ENCODE data around the gene CMC2.
A peak's percentile ranks its signal among the peaks of the same experiment; 100 is the strongest.

Gene CMC2

GRCh38 chr16:80984124-80984892 is 22.4 kb downstream of the CMC2 start:
- Histone ChIP-seq H3K4me3 (ENCODE audit: low read depth, low read length) (no peak overlapping the region), H3K36me3 (ENCODE audit: control insufficient read depth in 2 of 2, insufficient read depth in 1 of 2, low read length in 2 of 2) (peaks cover 6 to 8% of the 10 kb centered on the region in 2 experiments; a peak in 2 of 3 replicates), H3K27ac (ENCODE audit: extremely low read depth, low read depth, low read length) (no peak overlapping the region), H3K9me3 (ENCODE audit: control insufficient read depth, insufficient read depth, low read depth, low read length) (no peaks in the 10 kb centered on the region), H3K4me1 (ENCODE audit: control insufficient read depth, insufficient read depth, low read length) (peaks cover 23% of the 10 kb centered on the region)
- ChIA-PET POLR2A (no interaction called here), CTCF (interaction anchor here (2.4 kb wide), 1 partner anchor 10 kb away, joined by 8 read pairs; no protein-coding TSS in a partner anchor)
- TF ChIP-seq SP7 (tag by site-specific recombination; IDR thresholded peaks at IDR 0.05) (peak; percentile 95), ZNF830 (tag by site-specific recombination; IDR thresholded peaks at IDR 0.05; ENCODE audit: low read depth) (no peak), ZNF76 (tag by site-specific recombination; IDR thresholded peaks at IDR 0.05; ENCODE audit: borderline replicate concordance, low read depth) (no peak), OSR2 (tag by site-specific recombination; IDR thresholded peaks at IDR 0.05) (peak; percentile 46; the same call in 1 of the 2 replicates)

- Histone ChIP-seq H3K9me3 (ENCODE audit: control insufficient read depth, insufficient read depth, low read depth, low read length) (no peaks in the 10 kb centered on the region), H3K4me3 (ENCODE audit: low read depth, low read length) (no peak overlapping the region), H3K36me3 (ENCODE audit: control insufficient read depth in 2 of 2, insufficient read depth in 1 of 2, low read length in 2 of 2) (peaks cover 6 to 8% of the 10 kb centered on the region in 2 experiments), H3K4me1 (ENCODE audit: control insufficient read depth, insufficient read depth, low read length) (peaks cover 17% of the 10 kb centered on the region; the same call in 1 of the 2 replicates), H3K27ac (ENCODE audit: extremely low read depth, low read depth, low read length) (no peak overlapping the region)
- ChIA-PET CTCF (interaction anchor here (2.4 kb wide), 1 partner anchor 8 kb away, joined by 8 read pairs; no protein-coding TSS in a partner anchor), POLR2A (no interaction called here)
- peak; percentile 73; the same call in 1 of the 2 replicates for TF ChIP-seq ZNF221 (tag by site-specific recombination; IDR thresholded peaks at IDR 0.05; ENCODE audit: borderline replicate concordance)
- TF ChIP-seq ZNF146 (tag by site-specific recombination; IDR thresholded peaks at IDR 0.05) = 0 out of 2 replicates have a peak, but pooled peaks have one; percentile 26
- TF ChIP-seq ZFP69B (tag by site-specific recombination; IDR thresholded peaks at IDR 0.05) = peak; percentile 61
- TF ChIP-seq ZNF184 (tag by site-specific recombination; IDR thresholded peaks at IDR 0.05) = no peak
- peak; percentile 99 for TF ChIP-seq SP7 (tag by site-specific recombination; IDR thresholded peaks at IDR 0.05)
- peak; percentile 56; the same call in 1 of the 2 replicates for TF ChIP-seq ZNF24 (tag by site-specific recombination; IDR thresholded peaks at IDR 0.05)
- peak; percentile 96 for TF ChIP-seq ZIC2 (tag by site-specific recombination; IDR thresholded peaks at IDR 0.05)
- TF ChIP-seq ZNF518A (tag by site-specific recombination; conservative IDR thresholded peaks at IDR 0.05; ENCODE audit: low read depth) = no peak
- TF ChIP-seq ZNF629 (tag by site-specific recombination; IDR thresholded peaks at IDR 0.05) = peak; percentile 50; the same call in 1 of the 2 replicates
- TF ChIP-seq PRDM6 (tag by site-specific recombination; IDR thresholded peaks at IDR 0.05) = peak; percentile 99
- TF ChIP-seq ZNF843 (tag by site-specific recombination; IDR thresholded peaks at IDR 0.05) = peak; percentile 61; the same call in 1 of the 2 replicates
- TF ChIP-seq ZNF792 (tag by site-specific recombination; IDR thresholded peaks at IDR 0.05) = no peak
- TF ChIP-seq ZNF488 (tag by site-specific recombination; IDR thresholded peaks at IDR 0.05) = peak; percentile 87
- TF ChIP-seq HOXA7 (CRISPR knock-in tag; IDR thresholded peaks at IDR 0.05; ENCODE audit: borderline replicate concordance) = no peak
- peak; percentile 18; the same call in 1 of the 2 replicates for TF ChIP-seq ZNF449 (tag by site-specific recombination; IDR thresholded peaks at IDR 0.05)
- TF ChIP-seq ZNF2 (tag by site-specific recombination; IDR thresholded peaks at IDR 0.05) = peak; percentile 31; the same call in 1 of the 2 replicates
- TF ChIP-seq BCL11A (tag by site-specific recombination; IDR thresholded peaks at IDR 0.05; ENCODE audit: low read depth) = no peak; the same call in 1 of the 2 replicates
- no peak for TF ChIP-seq ZNF362 (tag by site-specific recombination; IDR thresholded peaks at IDR 0.05)
- peak; percentile 72 for TF ChIP-seq FEZF1 (tag by site-specific recombination; IDR thresholded peaks at IDR 0.05)
These were observed 24.0 kb downstream of the CMC2 start for GRCh38 chr16:80982646-80983045.
